Measurements from ENCODE around the gene ZCCHC10.
"Not testable (repeated sequence)": the region's sequence is repeated elsewhere in the genome, so short reads cannot be mapped to it uniquely, and the experiment has no call there.

The ZCCHC10 gene

GRCh38 chr5:133041157-133041784, 14.9 kb upstream of the ZCCHC10 start:
- no peak for DNase-seq

DNA sequence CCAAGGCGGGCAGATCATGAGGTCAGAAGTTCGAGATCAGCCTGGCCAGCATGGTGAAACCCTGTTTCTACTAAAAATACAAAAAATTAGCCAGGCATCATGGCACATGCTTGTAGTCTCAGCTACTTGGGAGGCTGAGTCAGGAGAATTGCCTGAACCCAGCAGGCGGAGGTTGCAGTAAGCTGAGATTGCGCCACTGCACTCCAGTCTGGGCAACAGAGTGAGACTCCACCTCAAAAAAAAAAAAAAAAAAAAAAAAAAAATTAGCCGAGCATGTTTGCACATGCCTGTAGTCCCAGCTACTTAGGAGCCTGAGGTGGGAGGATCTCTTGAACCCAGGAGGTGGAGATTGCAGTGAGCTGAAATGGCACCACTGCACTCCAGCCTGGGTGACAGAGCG, 10.3 kb upstream of the ZCCHC10 start:
- not testable (repeated sequence) for DNase-seq

DNA sequence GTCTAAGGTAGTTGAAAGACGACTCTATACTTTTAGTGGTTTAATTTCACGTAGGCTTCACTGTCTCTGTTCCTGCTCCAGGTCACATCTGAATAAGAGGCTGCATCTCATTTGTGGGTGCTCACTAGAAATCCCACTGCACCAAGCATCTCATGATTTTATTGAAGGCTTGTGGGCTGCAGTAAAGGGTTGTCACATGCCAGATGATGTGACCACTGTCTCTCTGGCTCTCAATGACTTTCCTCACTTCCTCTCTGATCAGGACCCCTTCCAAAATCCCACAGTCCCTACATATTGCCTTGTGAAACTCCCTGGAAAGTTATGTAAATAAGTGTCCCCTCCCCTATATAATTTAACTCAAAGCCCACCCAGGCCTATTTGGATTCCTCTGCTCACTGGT, 8.9 kb upstream of the ZCCHC10 start:
- DNase-seq = no peak

- DNase-seq = no peak
These were observed 7.7 kb upstream of the ZCCHC10 start for GRCh38 chr5:133034064-133034463.

GRCh38 chr5:133032852-133033742, 6.7 kb upstream of the ZCCHC10 start:
- DNase-seq = no peak

- DNase-seq = no peak
These were observed 4.1 kb upstream of the ZCCHC10 start for GRCh38 chr5:133030343-133031005.

- DNase-seq = no peak
These were observed 3.1 kb upstream of the ZCCHC10 start for GRCh38 chr5:133029416-133029815.

- no peak for DNase-seq
These were observed 360 bp upstream of the ZCCHC10 start for GRCh38 chr5:133026664-133027153.

- not testable (repeated sequence) for DNase-seq
These were observed 6.9 kb downstream of the ZCCHC10 start for GRCh38 chr5:133019471-133019870.

DNA sequence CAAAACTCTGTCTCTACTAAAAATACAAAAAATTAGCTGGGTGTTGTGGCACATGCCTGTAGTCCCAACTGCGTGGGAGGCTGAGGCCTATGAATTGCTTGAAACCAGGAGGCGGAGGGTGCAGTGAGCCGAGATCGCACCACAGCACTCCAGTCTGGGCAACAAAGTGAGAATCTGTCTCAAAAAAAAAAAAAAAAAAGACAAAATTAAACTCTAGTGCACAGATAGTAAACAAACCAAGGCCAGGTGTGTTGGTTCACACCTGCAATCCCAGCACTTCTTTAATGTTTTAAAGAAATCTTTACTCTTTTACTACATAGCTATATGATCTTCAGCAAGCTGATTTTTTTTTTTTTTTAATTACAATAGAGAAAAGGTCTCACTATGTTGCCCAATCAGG, 8.4 kb downstream of the ZCCHC10 start:
- no peak for DNase-seq

GRCh38 chr5:133015466-133015865, 10.9 kb downstream of the ZCCHC10 start:
- no peak for DNase-seq

- DNase-seq = not testable (repeated sequence)
These were observed 17.9 kb downstream of the ZCCHC10 start for GRCh38 chr5:133008455-133008854.

GRCh38 chr5:133006653-133007052, 19.7 kb downstream of the ZCCHC10 start:
- DNase-seq = no peak

DNA sequence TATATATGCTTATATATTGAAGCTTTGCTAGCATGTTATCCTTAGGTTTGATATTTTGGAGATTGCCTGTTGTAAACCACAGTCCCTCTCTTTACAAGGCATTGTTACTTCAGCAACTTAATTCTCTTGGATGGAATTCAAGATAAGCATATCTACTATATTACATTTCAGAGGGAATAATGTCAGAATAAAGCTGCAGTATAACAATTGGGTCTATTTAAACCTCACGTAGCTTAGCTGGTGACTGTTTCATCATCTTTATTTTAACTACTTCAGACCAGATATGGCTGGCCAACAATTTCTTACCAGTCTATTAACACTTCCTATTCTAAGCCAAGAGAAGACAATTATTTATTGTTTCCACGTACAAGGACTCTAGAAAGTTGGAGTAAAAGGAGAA, 27.1 kb downstream of the ZCCHC10 start:
- no peak for DNase-seq

GRCh38 chr5:132998556-132998955, 27.8 kb downstream of the ZCCHC10 start:
- no peak for DNase-seq

DNA sequence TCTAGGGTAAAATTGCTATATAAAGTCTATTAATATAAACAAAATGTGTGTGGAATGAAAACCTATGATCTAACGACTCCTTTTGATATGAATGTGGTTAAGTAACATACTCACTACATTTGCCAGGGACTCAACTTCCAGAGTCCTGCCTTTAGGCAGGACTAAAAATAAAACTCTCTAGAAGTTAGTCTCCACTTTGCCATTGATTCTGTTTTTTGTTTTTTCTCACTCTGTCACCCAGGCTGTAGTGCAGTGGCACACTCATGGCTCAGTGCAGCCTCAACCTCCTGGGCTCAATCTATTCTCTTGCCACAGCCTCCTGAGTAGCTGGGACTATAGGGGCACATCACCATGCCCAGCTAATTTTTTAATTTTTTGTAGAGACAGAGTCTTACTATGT, 30.0 kb downstream of the ZCCHC10 start:
- no peak for DNase-seq

- DNase-seq = no peak
These were observed 38.6 kb downstream of the ZCCHC10 start for GRCh38 chr5:132987531-132988408.

GRCh38 chr5:132982971-132983370, 43.4 kb downstream of the ZCCHC10 start:
- not testable (repeated sequence) for DNase-seq

DNA sequence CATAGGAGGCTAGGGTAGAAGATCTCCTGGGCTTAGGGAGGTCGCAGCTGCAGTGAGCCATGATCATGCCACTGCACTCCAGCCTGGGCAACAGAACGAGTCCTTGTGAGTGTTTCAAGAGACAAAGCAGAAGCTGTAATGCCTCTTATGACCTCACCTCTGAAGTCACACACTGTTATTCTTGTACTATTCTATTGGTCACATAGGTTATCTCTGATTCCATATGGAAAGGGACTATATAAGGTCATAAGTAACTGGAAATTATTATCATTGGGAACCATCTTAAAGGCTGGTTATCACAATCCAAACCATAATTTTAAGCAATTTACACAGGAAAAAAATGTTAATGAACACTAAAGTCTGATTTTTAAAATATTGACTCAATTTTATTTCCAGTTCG, 45.1 kb downstream of the ZCCHC10 start:
- no peak for DNase-seq

DNA sequence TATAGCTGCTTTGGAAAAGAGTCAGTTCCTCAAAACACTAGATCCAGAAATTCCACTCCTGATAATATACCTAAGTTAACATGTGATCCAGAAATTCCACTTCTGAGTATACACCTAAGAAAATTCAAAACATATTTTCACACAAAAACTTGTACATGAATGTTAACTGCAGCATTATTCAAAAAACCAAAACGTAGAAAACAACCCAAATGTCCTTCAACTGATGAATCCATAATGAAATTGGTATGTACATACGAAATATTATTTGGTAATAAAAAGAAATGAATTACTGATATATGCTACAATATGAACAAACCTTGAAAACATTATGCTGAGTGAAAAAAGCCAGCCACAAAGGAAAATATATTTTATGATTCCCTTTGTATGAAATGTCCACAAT, 46.4 kb downstream of the ZCCHC10 start:
- DNase-seq = no peak

DNA sequence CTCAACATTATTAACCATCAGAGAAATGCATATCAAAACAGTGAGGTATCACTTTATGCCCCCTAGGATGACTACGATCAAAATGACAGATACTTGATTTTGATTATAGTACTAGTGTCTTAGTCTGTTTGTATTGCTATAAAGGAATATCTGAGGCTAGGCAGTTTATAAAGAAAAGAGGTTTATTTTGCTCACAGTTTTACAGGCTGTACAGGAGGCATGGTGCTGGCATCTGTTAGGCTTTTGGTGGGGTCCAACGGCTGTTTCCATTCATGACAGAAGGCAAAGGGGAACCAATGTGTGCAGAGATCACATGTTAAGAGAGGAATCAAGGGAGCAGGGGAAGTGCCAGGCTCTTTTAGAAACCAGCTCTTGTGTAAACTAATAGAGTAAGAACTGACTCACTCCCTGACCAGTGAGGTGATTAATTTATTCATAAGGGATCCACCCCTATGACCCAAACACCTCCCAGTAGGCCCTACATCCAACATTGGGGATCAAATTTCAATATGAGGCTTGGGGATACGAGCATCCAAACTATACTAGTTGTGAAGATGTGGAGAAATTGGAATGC, 46.9 kb downstream of the ZCCHC10 start:
- no peak for DNase-seq

- DNase-seq = no peak
These were observed 49.5 kb downstream of the ZCCHC10 start for GRCh38 chr5:132976852-132977251.

Measured in GDM1 (cell line).